ENCODE measurements around the gene PFN3. TPM values are rescaled to one million over a fixed set of nuclear protein-coding genes. Genes with fewer than 3 reads are reported as not detected.
A peak's percentile ranks its signal among the peaks of the same experiment; 100 is the strongest.

PFN3 gene
- polyA plus RNA-seq, 3 donors from 2014 or later, result not detected

GRCh38 chr5:177432839-177433657, 32.6 kb upstream of the PFN3 start:
- H3K27me3 Mint-ChIP-seq (ENCODE audit: low read depth in 3 of 3), result peaks cover 9 to 16% (median 10%) of the 10 kb centered on the region in 3 donors
- H3K4me1 Mint-ChIP-seq, result peaks cover 74 to 85% of the 10 kb centered on the region in 2 donors
- peaks cover 5 to 33% (median 9%) of the 10 kb centered on the region in 3 donors for H3K36me3 Mint-ChIP-seq
- DNase-seq, result no peak
- peak overlapping the region; percentile 23 to 94 (median 54) for H3K4me3 Mint-ChIP-seq
- H3K9me3 Mint-ChIP-seq, result no peaks in the 10 kb centered on the region
- peak overlapping the region in 5 of 6 donors; percentile 74 to 86 (median 79) for H3K27ac Mint-ChIP-seq

DNA sequence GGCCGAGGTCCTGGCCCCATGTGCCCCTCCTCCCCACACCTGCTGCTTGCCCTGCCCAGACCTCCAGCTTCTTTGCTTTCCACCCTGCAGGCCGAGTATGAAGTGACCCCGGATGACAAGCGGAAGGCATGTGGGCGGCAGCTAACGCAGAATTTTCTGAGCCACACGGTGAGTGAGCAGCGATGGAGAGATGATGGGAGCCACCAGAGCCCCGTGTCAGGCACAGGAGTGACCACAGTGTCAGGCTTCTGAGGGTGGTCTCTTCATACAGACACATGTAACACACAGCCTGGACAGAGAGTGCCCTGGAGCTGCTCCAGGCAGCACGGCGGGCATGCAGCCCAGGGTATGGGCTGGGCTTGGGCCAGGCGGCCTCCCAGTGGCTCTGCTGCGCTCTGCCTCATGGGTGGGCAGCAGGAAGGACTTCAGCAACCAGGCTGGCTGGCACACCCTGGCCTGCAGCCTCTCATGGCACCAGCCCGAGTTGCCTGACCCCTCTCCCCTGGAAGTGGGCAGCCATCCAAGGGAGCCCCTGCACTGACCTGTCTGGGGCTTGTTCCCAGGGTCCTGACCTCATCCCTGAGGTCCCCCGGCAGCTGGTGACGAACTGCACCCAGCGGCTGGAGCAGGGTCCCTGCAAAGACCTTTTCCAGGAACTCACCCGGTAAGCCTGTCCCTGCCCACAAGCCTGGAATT, 31.8 kb upstream of the PFN3 start:
- Mint-ChIP-seq H3K4me3 (peak overlapping the region; percentile 93 to 95 (median 94)), H3K4me1 (peaks cover 78 to 86% of the 10 kb centered on the region in 2 donors), H3K36me3 (peaks cover 4 to 27% (median 8%) of the 10 kb centered on the region in 3 donors), H3K27me3 (ENCODE audit: low read depth in 3 of 3) (peaks cover 9 to 16% (median 10%) of the 10 kb centered on the region in 3 donors), H3K27ac (peak overlapping the region; percentile 93 to 99 (median 97)), H3K9me3 (no peaks in the 10 kb centered on the region)
- no peak for DNase-seq

DNA sequence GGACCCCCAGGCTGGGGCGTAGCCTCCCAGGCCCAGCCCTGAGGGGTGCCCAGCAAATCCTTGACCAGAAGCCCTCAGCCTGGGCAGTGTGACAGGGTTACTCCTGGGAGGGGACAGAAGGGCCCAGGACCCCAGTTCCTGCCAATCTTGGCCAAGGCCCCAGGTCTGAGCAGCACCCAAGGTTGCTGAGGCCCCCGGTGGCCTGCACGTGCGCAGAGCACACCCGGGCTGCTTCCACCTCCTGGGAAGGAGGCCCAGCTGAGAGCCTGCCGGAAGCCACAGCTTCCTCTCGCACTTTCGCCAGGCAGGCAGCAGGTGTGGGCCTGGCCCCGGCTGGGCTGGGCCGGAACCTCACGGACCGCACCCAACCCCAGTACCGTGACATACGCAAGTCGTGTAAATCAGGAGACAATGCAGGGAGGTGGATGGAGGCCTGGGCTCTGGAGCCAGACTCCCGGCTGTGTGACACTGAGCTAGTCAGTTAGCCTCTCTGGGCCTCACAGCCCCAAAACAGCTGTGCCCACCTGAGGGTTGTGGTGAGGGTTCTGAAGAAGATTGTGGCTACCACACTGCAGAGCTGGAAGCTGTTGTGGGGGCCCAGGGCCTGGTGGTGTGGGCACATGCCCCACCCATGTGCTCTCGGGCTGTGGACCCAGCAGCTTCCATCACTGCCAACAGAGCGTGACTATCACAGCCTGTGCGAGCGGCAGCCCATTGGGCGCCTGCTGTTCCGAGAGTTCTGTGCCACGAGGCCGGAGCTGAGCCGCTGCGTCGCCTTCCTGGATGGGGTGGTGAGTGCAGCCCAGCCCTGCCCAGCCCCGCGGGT, 31.1 kb upstream of the PFN3 start:
- Mint-ChIP-seq H3K27ac (peak overlapping the region; percentile 93 to 99 (median 97)), H3K4me1 (peaks cover 76 to 83% of the 10 kb centered on the region in 2 donors), H3K4me3 (peak overlapping the region; percentile 93 to 95 (median 94)), H3K9me3 (no peaks in the 10 kb centered on the region), H3K36me3 (peaks cover 1 to 20% (median 4%) of the 10 kb centered on the region in 3 donors), H3K27me3 (ENCODE audit: low read depth in 3 of 3) (peaks cover 9 to 21% (median 10%) of the 10 kb centered on the region in 3 donors)
- peak; percentile 79 to 84 (median 81) for DNase-seq

DNA sequence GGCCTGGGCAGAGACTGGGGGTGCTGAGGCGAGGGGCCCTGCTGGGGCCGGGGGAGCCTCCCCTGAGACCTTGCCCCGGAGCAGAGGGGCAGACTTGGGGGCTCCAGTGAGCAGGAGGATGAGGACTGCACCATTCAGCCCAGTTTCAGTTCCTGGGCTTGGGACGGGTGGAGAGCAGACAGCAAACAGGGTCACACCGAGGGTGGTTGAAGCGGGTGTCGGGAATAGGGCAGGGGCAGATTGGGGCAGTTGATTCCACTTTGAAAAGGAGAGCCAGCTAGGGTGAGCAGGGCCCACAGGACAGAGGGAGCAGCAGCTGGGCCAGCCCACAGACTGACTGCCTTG, 30.5 kb upstream of the PFN3 start:
- peaks cover 79 to 85% of the 10 kb centered on the region in 2 donors for H3K4me1 Mint-ChIP-seq

GRCh38 chr5:177430140-177430951, 29.9 kb upstream of the PFN3 start:
- Mint-ChIP-seq H3K4me3 (peak overlapping the region; percentile 93 to 95 (median 94)), H3K9me3 (no peaks in the 10 kb centered on the region), H3K27me3 (ENCODE audit: low read depth in 3 of 3) (peaks cover 14 to 29% (median 15%) of the 10 kb centered on the region in 3 donors), H3K36me3 (peaks cover 0 to 13% (median 4%) of the 10 kb centered on the region in 3 donors), H3K27ac (peak overlapping the region; percentile 93 to 99 (median 97)), H3K4me1 (peaks cover 85% of the 10 kb centered on the region in 2 donors)
- no peak for DNase-seq

More for the DNA sequence above, 30.5 kb upstream of the PFN3 start:
- Mint-ChIP-seq H3K9me3 (no peaks in the 10 kb centered on the region), H3K27me3 (ENCODE audit: low read depth in 3 of 3) (peaks cover 14 to 26% (median 15%) of the 10 kb centered on the region in 3 donors), H3K4me3 (peak overlapping the region; percentile 93 to 95 (median 94)), H3K36me3 (peaks cover 0 to 19% (median 4%) of the 10 kb centered on the region in 3 donors), H3K27ac (peak overlapping the region; percentile 93 to 99 (median 97))
- DNase-seq, result no peak

DNA sequence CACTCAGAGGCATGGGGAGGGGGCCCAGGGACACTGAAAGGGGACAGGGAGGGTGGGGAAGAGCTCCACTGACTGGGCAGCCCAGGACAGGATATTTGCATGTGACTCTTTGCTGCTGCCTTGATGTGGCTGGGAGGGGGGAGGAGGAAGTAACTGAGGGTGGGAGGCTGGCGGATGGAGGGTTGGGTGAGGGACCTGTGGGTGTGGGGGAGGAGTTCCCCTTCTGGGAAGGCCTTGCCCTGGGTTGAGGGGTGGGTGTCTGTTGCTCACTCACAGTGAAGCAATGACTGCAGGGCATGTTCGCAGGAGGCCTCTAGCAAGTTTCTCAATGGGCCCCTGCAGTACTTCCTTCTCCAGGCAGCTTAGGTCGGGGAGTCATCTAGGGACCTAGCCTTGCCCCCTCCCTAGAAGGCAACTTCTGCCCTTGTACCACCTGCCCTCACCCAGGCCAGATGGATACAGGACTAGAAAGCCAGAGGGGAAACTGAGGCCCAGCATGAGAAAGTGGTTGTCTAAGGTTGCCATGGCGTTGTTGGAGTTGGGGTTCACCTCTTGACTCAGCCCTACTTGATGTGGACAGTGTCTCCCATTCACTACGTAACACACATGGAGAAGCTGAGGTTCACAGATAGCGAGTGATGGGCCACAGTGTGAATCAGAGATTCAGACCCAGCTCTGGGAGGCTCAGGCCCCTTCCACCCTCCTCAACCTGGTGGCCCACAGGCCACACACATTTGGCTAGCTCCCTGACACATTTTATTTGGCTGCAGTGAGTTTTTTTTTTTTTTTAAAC, 29.0 kb upstream of the PFN3 start:
- Mint-ChIP-seq H3K4me1 (peaks cover 84 to 85% of the 10 kb centered on the region in 2 donors), H3K36me3 (peaks cover 0 to 7% (median 3%) of the 10 kb centered on the region in 3 donors), H3K27ac (peak overlapping the region; percentile 93 to 99 (median 97)), H3K4me3 (peak overlapping the region; percentile 93 to 95 (median 94)), H3K9me3 (no peaks in the 10 kb centered on the region), H3K27me3 (ENCODE audit: low read depth in 3 of 3) (peaks cover 14 to 29% (median 15%) of the 10 kb centered on the region in 3 donors)
- DNase-seq, result peak; percentile 82 to 84 (median 83)

DNA sequence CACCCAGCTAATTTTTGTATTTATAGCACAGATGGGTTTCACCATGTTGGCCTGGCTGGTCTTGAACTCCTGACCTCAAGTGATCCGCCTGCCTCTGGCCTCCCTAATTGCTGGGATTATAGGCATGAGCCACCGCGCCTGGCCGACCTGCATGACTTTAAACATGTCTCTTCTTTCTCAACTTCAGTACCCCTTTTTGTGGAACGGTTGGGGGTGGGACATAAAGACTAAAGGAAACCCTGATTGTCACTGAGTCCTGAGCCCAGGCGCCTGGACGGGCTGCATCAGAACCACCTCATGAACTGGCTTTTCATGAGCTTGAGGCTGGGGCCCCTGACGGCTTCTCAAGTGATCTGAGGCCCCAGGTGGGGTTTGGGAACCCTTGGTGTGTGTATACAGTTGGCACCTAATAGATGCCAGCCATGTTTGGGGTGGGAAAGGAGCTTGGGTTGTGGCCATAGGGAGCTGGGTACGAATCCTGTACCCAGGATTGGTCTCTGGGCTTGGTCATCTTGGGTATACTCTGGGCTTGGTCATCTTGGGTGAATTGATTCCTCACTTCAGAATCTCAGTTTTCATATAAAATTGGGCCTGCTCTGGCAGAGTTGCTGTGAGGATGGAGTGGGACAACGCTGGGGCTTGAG, 28.2 kb upstream of the PFN3 start:
- no peak for DNase-seq
- H3K36me3 Mint-ChIP-seq, result peaks cover 0 to 4% (median 0%) of the 10 kb centered on the region in 3 donors
- H3K9me3 Mint-ChIP-seq, result no peaks in the 10 kb centered on the region
- peak overlapping the region; percentile 93 to 99 (median 97) for H3K27ac Mint-ChIP-seq
- H3K4me3 Mint-ChIP-seq, result peak overlapping the region; percentile 93 to 95 (median 94)
- peaks cover 82 to 83% of the 10 kb centered on the region in 2 donors for H3K4me1 Mint-ChIP-seq
- peaks cover 12 to 29% (median 15%) of the 10 kb centered on the region in 3 donors for H3K27me3 Mint-ChIP-seq (ENCODE audit: low read depth in 3 of 3)

- Mint-ChIP-seq H3K4me1 (peaks cover 78% of the 10 kb centered on the region in 2 donors), H3K36me3 (peaks cover 0 to 4% (median 0%) of the 10 kb centered on the region in 3 donors)
- no peak for DNase-seq
Observed at GRCh38 chr5:177427919-177428573, 27.6 kb upstream of the PFN3 start.

DNA sequence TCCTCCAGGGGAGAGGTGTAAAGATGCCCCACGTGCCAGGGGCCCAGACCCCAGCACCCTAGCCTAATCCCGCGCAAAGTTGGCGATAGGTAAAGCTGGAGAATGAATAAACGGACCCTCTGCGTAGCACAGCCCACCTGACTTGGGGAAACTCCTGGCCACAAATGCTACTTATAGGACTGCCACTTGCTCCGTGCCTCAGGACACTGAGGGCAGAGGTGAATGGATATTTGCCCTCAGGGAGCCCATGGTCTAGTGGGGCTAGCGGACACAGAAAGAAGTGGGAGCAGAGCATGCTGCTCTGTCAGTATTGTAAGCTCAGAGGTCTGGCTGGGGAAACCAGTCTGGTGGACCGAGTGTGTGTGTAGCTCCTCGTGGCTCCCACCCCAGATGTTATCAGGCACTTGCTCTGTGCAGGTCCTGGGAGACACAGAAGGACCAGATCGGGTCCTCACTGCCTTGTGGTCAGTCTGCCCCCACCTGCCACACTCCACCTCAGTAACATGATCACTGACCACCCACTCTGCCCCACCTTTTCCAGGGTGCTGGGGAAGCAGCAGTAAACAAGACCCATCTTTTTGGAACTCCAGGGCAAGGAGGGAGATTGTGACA, 26.9 kb upstream of the PFN3 start:
- no peak for DNase-seq
- H3K4me1 Mint-ChIP-seq, result peaks cover 72 to 74% of the 10 kb centered on the region in 2 donors
- peaks cover 12 to 29% (median 15%) of the 10 kb centered on the region in 3 donors for H3K27me3 Mint-ChIP-seq (ENCODE audit: low read depth in 3 of 3)
- H3K27ac Mint-ChIP-seq, result peak overlapping the region; percentile 93 to 99 (median 97)
- H3K36me3 Mint-ChIP-seq, result peaks cover 0 to 4% (median 0%) of the 10 kb centered on the region in 3 donors
- no peaks in the 10 kb centered on the region for H3K9me3 Mint-ChIP-seq
- peak overlapping the region; percentile 93 to 95 (median 94) for H3K4me3 Mint-ChIP-seq

More at GRCh38 chr5:177427919-177428573, 27.6 kb upstream of the PFN3 start:
- no peaks in the 10 kb centered on the region for H3K9me3 Mint-ChIP-seq
- peak overlapping the region; percentile 93 to 99 (median 97) for H3K27ac Mint-ChIP-seq
- H3K4me3 Mint-ChIP-seq, result peak overlapping the region; percentile 93 to 95 (median 94)
- H3K27me3 Mint-ChIP-seq (ENCODE audit: low read depth in 3 of 3), result peaks cover 12 to 29% (median 15%) of the 10 kb centered on the region in 3 donors

DNA sequence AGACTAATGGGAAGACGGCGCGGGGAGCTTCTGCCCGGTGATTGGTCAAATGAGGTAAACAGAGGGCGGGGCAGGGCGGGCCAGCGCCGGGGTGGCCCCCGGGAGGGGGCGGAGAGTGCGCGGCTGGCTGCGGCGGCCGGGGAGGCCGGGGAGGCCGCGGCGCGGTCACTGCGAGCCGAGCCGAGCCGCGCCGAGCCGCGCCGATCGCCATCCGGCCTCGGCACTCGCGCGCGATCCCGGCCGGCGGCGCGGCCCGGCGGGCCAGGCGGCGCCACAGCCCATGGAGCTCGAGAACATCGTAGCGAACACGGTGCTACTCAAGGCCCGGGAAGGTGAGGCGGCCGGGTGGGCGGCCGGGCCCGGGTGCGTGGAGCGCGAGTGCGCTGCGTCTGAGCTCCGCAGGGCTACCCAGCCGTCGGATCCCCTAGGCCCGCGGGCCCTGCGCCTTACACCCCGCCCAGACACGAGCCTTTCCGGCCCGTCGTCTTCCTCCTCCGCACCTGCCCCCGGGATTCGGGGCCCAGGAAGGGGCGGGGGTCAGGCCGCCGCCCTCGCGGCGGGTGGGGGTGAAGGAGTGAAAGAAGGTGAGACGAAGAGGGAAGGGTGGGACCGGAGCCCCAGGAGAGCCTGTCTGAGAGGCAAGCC, 26.2 kb upstream of the PFN3 start, which contains the start of gene GRK6:
Gene GRK6 (plus strand): TSS at position 111 of the 645 bp plus-strand sequence. CDS start 170 bp downstream, at position 281.
- Mint-ChIP-seq H3K9me3 (no peaks in the 10 kb centered on the region), H3K4me3 (peak within 1 kb of the TSS; percentile 93 to 96 (median 94)), H3K27me3 (ENCODE audit: low read depth in 3 of 3) (peaks cover 12 to 26% (median 15%) of the 10 kb centered on the region in 3 donors), H3K27ac (peak within 1 kb of the TSS; percentile 96 to 99 (median 98)), H3K4me1 (peaks cover 65 to 68% of the 10 kb centered on the region in 2 donors), H3K36me3 (no peaks in the 10 kb centered on the region)
- peak in 2 of 3 donors; percentile 65 to 70 for DNase-seq
